Measurements from ENCODE around the gene CHST8.

CHST8 gene

DNA sequence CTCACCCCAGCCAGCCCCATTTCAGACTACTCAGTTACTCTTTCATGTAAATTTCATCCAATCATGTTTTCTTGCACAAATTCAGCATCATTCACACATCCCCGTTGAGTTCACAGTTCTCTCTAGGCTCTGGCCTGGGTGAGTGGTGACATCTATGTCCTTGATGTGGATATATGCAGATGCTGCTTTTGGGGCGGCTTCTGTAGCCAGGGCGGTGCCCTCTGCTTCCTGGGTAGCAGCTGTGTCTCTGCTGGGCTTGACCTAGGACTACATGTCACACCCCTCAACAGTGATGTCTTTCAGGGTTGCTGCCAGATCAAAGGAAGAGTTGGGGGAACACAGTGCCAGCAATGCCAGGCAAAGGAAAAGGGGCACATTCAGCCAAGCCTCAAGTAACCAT, 106.4 kb downstream of the CHST8 start:
- no peak overlapping the region for H3K9ac ChIP-seq (ENCODE audit: low read depth, low read length)
- no peaks in the 10 kb centered on the region for H3K36me3 ChIP-seq (ENCODE audit: control insufficient read depth, insufficient read depth, low read length)
- H3K27me3 ChIP-seq (ENCODE audit: control insufficient read depth, insufficient read depth, low read length): no peaks in the 10 kb centered on the region
- H3K4me1 ChIP-seq (ENCODE audit: control insufficient read depth, insufficient read depth, low read length): no peaks in the 10 kb centered on the region
- H3K9me3 ChIP-seq (ENCODE audit: control insufficient read depth, insufficient read depth, low read length): 0 out of 2 replicates have a peak, but pooled peaks cover 3% of the 10 kb centered on the region
- H3K27ac ChIP-seq (ENCODE audit: low read depth, low read length): no peak overlapping the region
- H3K4me3 ChIP-seq (ENCODE audit: low read depth, low read length): no peak overlapping the region

- Histone ChIP-seq H3K27ac (ENCODE audit: low read depth, low read length) (no peak overlapping the region), H3K4me3 (ENCODE audit: low read depth, low read length) (no peak overlapping the region), H3K27me3 (ENCODE audit: control insufficient read depth, insufficient read depth, low read length) (no peaks in the 10 kb centered on the region), H3K4me1 (ENCODE audit: control insufficient read depth, insufficient read depth, low read length) (peaks cover 2% of the 10 kb centered on the region; the same call in 1 of the 2 replicates), H3K9ac (ENCODE audit: low read depth, low read length) (no peak overlapping the region), H3K9me3 (ENCODE audit: control insufficient read depth, insufficient read depth, low read length) (0 out of 2 replicates have a peak, but pooled peaks cover 3% of the 10 kb centered on the region), H3K36me3 (ENCODE audit: control insufficient read depth, insufficient read depth, low read length) (no peaks in the 10 kb centered on the region)
Measured at GRCh38 chr19:33730858-33731607, 109.3 kb downstream of the CHST8 start.

DNA sequence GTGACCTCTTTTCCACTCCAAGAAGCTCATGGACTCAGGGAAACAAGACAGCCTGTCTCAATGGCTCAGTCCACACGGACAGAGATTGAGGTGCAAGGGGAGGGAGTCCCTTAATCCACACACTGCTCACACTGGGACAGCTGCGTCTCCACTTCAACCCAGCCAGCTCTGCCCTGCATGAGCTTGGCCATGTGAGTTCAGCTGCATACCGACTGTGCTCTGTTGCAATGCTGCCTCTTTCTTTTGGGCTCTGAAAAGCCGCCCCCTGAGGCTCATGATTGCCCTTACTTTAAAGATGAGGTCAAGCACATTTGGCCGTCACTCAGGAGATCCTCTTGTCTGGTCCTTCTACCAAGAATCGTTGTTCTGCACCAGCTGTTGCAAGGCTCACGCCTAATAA, 110.1 kb downstream of the CHST8 start:
- 0 out of 2 replicates have a peak, but pooled peaks cover 3% of the 10 kb centered on the region for H3K9me3 ChIP-seq (ENCODE audit: control insufficient read depth, insufficient read depth, low read length)
- no peak overlapping the region for H3K9ac ChIP-seq (ENCODE audit: low read depth, low read length)
- peaks cover 11% of the 10 kb centered on the region; the same call in 1 of the 2 replicates for H3K4me1 ChIP-seq (ENCODE audit: control insufficient read depth, insufficient read depth, low read length)
- no peak overlapping the region for H3K4me3 ChIP-seq (ENCODE audit: low read depth, low read length)
- no peak overlapping the region for H3K27ac ChIP-seq (ENCODE audit: low read depth, low read length)
- no peaks in the 10 kb centered on the region for H3K27me3 ChIP-seq (ENCODE audit: control insufficient read depth, insufficient read depth, low read length)
- no peaks in the 10 kb centered on the region for H3K36me3 ChIP-seq (ENCODE audit: control insufficient read depth, insufficient read depth, low read length)

DNA sequence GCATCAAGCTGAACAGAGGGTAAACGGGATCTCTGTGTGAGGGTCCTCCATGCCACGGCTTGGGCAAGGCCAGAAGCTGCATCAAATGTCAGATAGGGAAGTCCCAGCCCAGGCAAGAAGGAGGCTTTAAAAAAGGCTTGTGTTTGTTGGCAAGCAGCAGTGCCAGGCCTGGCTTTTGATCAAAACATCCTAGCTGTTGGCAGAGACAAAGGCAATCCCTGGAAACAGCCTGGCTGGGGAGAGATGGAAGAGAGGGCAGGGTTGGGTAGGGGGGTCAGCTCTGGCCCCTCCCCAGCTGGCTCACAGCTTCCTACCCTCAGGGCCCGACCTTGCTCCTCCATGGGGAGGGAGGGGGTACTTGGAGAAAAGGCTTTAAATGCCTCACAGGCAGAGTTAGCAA, 113.2 kb downstream of the CHST8 start:
- Histone ChIP-seq H3K4me1 (ENCODE audit: control insufficient read depth, insufficient read depth, low read length) (peaks cover 13% of the 10 kb centered on the region; the same call in 1 of the 2 replicates), H3K4me3 (ENCODE audit: low read depth, low read length) (no peak overlapping the region), H3K27ac (ENCODE audit: low read depth, low read length) (no peak overlapping the region), H3K9me3 (ENCODE audit: control insufficient read depth, insufficient read depth, low read length) (0 out of 2 replicates have a peak, but pooled peaks cover 3% of the 10 kb centered on the region), H3K9ac (ENCODE audit: low read depth, low read length) (no peak overlapping the region), H3K36me3 (ENCODE audit: control insufficient read depth, insufficient read depth, low read length) (no peaks in the 10 kb centered on the region), H3K27me3 (ENCODE audit: control insufficient read depth, insufficient read depth, low read length) (no peaks in the 10 kb centered on the region)

DNA sequence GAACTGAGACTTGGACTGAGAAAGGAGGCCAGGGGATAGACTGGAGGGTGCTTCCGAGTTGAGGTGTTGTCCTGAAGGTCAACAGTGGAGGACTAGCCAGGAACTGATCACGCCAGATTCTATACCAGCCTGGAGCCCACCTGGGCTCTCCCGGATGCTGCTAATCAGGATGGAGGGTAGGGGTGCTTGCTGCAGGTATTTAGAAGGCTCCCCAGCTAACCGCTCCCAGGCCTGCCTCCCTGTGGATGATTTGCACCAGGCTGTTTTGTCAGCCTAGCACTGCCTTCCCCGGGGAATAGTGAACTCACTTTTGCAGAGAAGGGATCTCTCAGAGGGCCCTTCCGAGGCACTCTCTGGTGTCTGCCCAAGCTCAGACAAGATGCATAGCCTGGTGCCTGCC, 114.4 kb downstream of the CHST8 start:
- H3K27me3 ChIP-seq (ENCODE audit: control insufficient read depth, insufficient read depth, low read length): no peaks in the 10 kb centered on the region
- no peak overlapping the region for H3K4me3 ChIP-seq (ENCODE audit: low read depth, low read length)
- no peaks in the 10 kb centered on the region for H3K36me3 ChIP-seq (ENCODE audit: control insufficient read depth, insufficient read depth, low read length)
- H3K9me3 ChIP-seq (ENCODE audit: control insufficient read depth, insufficient read depth, low read length): 0 out of 2 replicates have a peak, but pooled peaks cover 3% of the 10 kb centered on the region
- H3K9ac ChIP-seq (ENCODE audit: low read depth, low read length): no peak overlapping the region
- H3K4me1 ChIP-seq (ENCODE audit: control insufficient read depth, insufficient read depth, low read length): peaks cover 13% of the 10 kb centered on the region; the same call in 1 of the 2 replicates
- H3K27ac ChIP-seq (ENCODE audit: low read depth, low read length): no peak overlapping the region

GRCh38 chr19:33736787-33737186, 115.0 kb downstream of the CHST8 start:
- Histone ChIP-seq H3K4me3 (ENCODE audit: low read depth, low read length) (no peak overlapping the region), H3K27ac (ENCODE audit: low read depth, low read length) (no peak overlapping the region), H3K4me1 (ENCODE audit: control insufficient read depth, insufficient read depth, low read length) (peaks cover 13% of the 10 kb centered on the region; the same call in 1 of the 2 replicates), H3K36me3 (ENCODE audit: control insufficient read depth, insufficient read depth, low read length) (no peaks in the 10 kb centered on the region), H3K9ac (ENCODE audit: low read depth, low read length) (no peak overlapping the region), H3K9me3 (ENCODE audit: control insufficient read depth, insufficient read depth, low read length) (0 out of 2 replicates have a peak, but pooled peaks cover 3% of the 10 kb centered on the region), H3K27me3 (ENCODE audit: control insufficient read depth, insufficient read depth, low read length) (no peaks in the 10 kb centered on the region)

GRCh38 chr19:33737681-33738371, 116.1 kb downstream of the CHST8 start:
- H3K9ac ChIP-seq (ENCODE audit: low read depth, low read length): no peak overlapping the region
- no peaks in the 10 kb centered on the region for H3K27me3 ChIP-seq (ENCODE audit: control insufficient read depth, insufficient read depth, low read length)
- H3K4me3 ChIP-seq (ENCODE audit: low read depth, low read length): no peak overlapping the region
- no peaks in the 10 kb centered on the region for H3K36me3 ChIP-seq (ENCODE audit: control insufficient read depth, insufficient read depth, low read length)
- peaks cover 13% of the 10 kb centered on the region; the same call in 1 of the 2 replicates for H3K4me1 ChIP-seq (ENCODE audit: control insufficient read depth, insufficient read depth, low read length)
- H3K27ac ChIP-seq (ENCODE audit: low read depth, low read length): no peak overlapping the region
- no peaks in the 10 kb centered on the region for H3K9me3 ChIP-seq (ENCODE audit: control insufficient read depth, insufficient read depth, low read length)

DNA sequence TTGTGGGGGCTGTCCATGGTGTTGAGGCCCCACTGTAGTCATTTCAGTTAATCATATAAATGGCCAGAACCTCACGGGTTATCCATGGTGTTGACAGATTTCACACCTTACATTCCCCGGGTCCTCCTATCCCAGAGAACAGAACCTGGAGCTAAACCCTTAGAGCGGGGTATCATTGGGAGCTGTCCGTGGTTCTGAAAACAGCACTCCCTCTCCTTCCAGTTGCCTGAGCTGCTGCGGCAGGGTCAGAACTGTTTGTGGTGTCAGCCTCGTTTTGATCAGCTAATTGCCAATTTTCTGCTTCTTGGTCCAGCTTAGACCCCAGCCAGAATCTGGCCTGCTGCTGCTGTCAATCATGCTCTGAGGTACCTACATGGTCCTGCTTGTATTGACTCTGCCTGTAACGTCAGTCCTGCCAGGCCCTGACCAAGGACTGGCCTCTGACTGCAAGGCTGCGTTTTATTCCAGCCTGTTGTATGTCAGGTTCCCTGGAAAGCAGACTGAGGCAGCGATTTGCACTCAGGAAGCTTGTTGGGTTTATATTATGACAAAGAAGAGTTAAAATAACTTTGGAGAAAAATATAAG, 119.2 kb downstream of the CHST8 start:
- Histone ChIP-seq H3K4me3 (ENCODE audit: low read depth, low read length) (no peak overlapping the region), H3K9me3 (ENCODE audit: control insufficient read depth, insufficient read depth, low read length) (no peaks in the 10 kb centered on the region), H3K4me1 (ENCODE audit: control insufficient read depth, insufficient read depth, low read length) (peaks cover 11% of the 10 kb centered on the region; the same call in 1 of the 2 replicates), H3K36me3 (ENCODE audit: control insufficient read depth, insufficient read depth, low read length) (no peaks in the 10 kb centered on the region), H3K9ac (ENCODE audit: low read depth, low read length) (no peak overlapping the region), H3K27me3 (ENCODE audit: control insufficient read depth, insufficient read depth, low read length) (no peaks in the 10 kb centered on the region), H3K27ac (ENCODE audit: low read depth, low read length) (no peak overlapping the region)

- Histone ChIP-seq H3K36me3 (ENCODE audit: control insufficient read depth, insufficient read depth, low read length) (no peaks in the 10 kb centered on the region), H3K9ac (ENCODE audit: low read depth, low read length) (no peak overlapping the region), H3K27ac (ENCODE audit: low read depth, low read length) (no peak overlapping the region), H3K27me3 (ENCODE audit: control insufficient read depth, insufficient read depth, low read length) (no peaks in the 10 kb centered on the region), H3K4me3 (ENCODE audit: low read depth, low read length) (no peak overlapping the region), H3K4me1 (ENCODE audit: control insufficient read depth, insufficient read depth, low read length) (no peaks in the 10 kb centered on the region), H3K9me3 (ENCODE audit: control insufficient read depth, insufficient read depth, low read length) (no peaks in the 10 kb centered on the region)
Measured at GRCh38 chr19:33745297-33745696, 123.5 kb downstream of the CHST8 start.

DNA sequence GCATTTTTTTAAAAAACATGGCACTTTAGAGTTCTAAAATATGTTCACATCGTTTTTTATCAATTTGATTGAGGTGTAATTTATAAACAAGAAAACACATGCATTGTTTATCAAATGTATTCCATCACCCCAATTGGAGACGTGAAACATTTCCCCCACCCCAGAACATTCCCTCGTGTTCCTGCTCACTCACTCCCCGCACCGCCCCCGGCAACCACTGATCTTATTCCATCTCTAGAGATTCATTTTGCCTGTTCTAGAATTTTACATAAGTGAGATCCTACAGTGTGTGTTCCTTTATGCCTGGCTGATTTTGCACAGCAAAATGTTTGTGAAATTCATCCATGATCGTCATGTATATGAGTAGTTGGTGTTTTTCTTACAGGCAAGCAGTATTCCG, 124.4 kb downstream of the CHST8 start:
- no peak overlapping the region for H3K4me3 ChIP-seq (ENCODE audit: low read depth, low read length)
- H3K9ac ChIP-seq (ENCODE audit: low read depth, low read length): no peak overlapping the region
- H3K36me3 ChIP-seq (ENCODE audit: control insufficient read depth, insufficient read depth, low read length): no peaks in the 10 kb centered on the region
- no peaks in the 10 kb centered on the region for H3K27me3 ChIP-seq (ENCODE audit: control insufficient read depth, insufficient read depth, low read length)
- no peaks in the 10 kb centered on the region for H3K4me1 ChIP-seq (ENCODE audit: control insufficient read depth, insufficient read depth, low read length)
- no peak overlapping the region for H3K27ac ChIP-seq (ENCODE audit: low read depth, low read length)
- no peaks in the 10 kb centered on the region for H3K9me3 ChIP-seq (ENCODE audit: control insufficient read depth, insufficient read depth, low read length)

DNA sequence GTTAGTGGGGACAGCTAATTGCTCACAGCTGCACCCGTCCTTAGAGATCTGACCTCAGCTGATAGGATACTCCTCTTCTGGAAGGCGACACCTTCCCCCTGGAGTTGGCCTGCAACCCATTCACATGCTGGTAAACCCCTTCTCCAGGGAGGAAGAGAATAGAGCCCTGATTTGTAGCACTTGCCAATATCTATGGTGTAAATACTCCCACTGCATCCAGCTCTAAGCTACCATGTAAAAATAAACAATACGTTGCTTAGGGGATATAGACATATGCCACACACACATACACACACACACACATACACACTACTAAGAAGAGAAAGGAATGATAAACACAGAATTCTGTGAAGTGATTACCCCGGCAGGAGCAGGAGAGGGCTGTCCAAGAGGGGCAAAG, 125.5 kb downstream of the CHST8 start:
- Histone ChIP-seq H3K9ac (ENCODE audit: low read depth, low read length) (no peak overlapping the region), H3K9me3 (ENCODE audit: control insufficient read depth, insufficient read depth, low read length) (no peaks in the 10 kb centered on the region), H3K27ac (ENCODE audit: low read depth, low read length) (no peak overlapping the region), H3K4me3 (ENCODE audit: low read depth, low read length) (no peak overlapping the region), H3K4me1 (ENCODE audit: control insufficient read depth, insufficient read depth, low read length) (no peaks in the 10 kb centered on the region), H3K36me3 (ENCODE audit: control insufficient read depth, insufficient read depth, low read length) (no peaks in the 10 kb centered on the region), H3K27me3 (ENCODE audit: control insufficient read depth, insufficient read depth, low read length) (no peaks in the 10 kb centered on the region)

All from HUES48 (cell line).